ENCODE measurements around the gene HRCT1. TPM values are rescaled to one million over a fixed set of nuclear protein-coding genes. Genes with fewer than 3 reads are reported as not detected.
"Not testable (repeated sequence)": the region's sequence is repeated elsewhere in the genome, so short reads cannot be mapped to it uniquely, and the experiment has no call there.

Gene HRCT1
- total RNA-seq, 2 donors from 2014 or later: not detected

GRCh38 chr9:35904338-35904737 lies 1.7 kb upstream of the HRCT1 start:
- Mint-ChIP-seq H3K27ac (no peak overlapping the region), H3K36me3 (ENCODE audit: insufficient read depth in 2 of 2) (no peaks in the 10 kb centered on the region), H3K4me1 (ENCODE audit: low read depth) (peaks cover 20% of the 10 kb centered on the region), H3K27me3 (ENCODE audit: low read depth) (no peaks in the 10 kb centered on the region), H3K9me3 (no peaks in the 10 kb centered on the region), H3K4me3 (no peak overlapping the region)
- DNase-seq (no peak), ATAC-seq (replicated peaks in 1 of 2) (no peak)

DNA sequence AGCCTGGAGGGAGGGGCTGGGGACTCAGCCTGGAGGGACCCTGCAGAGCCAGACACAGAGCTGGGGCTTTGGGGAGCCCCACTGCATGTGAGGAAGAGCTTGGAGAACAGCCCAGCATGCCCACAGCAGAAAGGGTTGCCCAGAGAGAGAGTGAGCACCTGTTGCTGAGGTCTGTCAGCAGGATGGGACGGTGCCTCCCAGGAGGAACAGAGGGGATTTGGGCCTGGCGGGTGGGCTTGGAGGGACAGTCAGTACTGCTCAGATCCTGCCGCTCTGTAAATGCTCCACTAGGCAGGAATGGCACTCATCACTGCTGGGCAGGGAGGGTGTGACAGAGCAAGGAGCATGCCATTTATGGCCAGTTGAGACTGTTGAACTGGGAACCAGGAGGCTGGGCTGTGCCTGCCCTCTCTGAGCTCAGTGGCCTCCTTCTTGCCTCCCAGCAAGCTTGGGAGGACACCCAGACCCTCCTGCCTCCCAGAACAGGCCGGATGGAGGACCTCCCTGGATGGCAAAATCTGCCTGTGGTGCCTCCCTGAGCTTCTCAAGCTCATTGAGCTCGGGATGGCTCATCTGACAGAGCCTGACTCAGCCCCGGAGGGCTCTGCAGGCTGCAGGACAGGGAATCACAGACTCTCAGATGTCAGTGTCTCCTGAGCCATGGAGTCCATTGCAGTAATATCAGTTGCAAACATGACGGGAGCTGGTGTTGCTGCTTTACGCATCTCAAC lies 786 bp upstream of the HRCT1 start:
- Mint-ChIP-seq H3K4me3 (no peak overlapping the region), H3K36me3 (ENCODE audit: insufficient read depth in 2 of 2) (no peaks in the 10 kb centered on the region), H3K27ac (no peak overlapping the region), H3K9me3 (no peaks in the 10 kb centered on the region), H3K4me1 (ENCODE audit: low read depth) (peaks cover 27% of the 10 kb centered on the region), H3K27me3 (ENCODE audit: low read depth) (no peaks in the 10 kb centered on the region)
- DNase-seq (no peak), ATAC-seq (replicated peaks in 1 of 2) (no peak)

DNA sequence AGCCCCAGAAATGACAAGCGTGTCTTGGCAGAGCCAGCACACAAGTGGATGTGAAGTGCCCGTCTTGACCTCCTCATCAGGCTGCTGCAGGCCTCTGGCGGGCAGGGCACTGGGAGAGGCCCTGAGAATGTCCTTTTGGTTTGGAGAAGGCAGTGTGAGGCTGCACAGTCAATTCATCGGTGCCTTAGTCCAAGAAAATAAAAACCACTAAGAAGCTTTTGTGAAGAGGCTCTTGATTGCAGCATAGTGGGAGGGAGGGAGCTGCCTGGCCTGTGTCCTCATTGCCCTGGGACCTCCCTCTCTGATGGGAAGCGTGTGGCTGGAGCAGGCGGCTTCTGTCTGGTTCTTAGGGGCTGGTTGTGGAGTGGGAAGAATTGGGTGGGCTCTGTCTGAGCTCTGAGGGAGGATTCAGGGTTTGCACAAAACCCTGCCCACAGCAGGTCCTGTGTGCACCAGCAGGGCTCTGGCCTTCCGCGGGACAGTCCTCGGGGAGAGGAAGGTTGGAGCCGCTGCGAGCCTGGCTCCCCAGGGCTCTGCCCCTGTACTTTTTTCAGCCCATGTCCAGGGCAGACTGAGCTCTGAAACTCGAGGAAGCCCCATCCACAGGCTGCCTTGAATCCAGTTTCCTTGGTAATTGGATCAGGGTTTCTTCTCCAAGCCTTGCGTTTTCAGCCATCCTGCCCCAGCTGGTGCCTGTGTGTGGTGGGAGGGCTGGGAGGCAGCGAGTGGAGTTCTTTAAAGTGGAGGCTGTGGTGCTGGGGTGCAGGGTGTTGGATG lies 1.1 kb downstream of the HRCT1 start:
- no peak overlapping the region for H3K27ac Mint-ChIP-seq
- ATAC-seq (replicated peaks in 1 of 2): no peak
- no peaks in the 10 kb centered on the region for H3K27me3 Mint-ChIP-seq (ENCODE audit: low read depth)
- DNase-seq: no peak
- H3K36me3 Mint-ChIP-seq (ENCODE audit: insufficient read depth in 2 of 2): no peaks in the 10 kb centered on the region
- no peaks in the 10 kb centered on the region for H3K9me3 Mint-ChIP-seq
- H3K4me1 Mint-ChIP-seq (ENCODE audit: low read depth): peaks cover 38% of the 10 kb centered on the region
- H3K4me3 Mint-ChIP-seq: no peak overlapping the region

DNA sequence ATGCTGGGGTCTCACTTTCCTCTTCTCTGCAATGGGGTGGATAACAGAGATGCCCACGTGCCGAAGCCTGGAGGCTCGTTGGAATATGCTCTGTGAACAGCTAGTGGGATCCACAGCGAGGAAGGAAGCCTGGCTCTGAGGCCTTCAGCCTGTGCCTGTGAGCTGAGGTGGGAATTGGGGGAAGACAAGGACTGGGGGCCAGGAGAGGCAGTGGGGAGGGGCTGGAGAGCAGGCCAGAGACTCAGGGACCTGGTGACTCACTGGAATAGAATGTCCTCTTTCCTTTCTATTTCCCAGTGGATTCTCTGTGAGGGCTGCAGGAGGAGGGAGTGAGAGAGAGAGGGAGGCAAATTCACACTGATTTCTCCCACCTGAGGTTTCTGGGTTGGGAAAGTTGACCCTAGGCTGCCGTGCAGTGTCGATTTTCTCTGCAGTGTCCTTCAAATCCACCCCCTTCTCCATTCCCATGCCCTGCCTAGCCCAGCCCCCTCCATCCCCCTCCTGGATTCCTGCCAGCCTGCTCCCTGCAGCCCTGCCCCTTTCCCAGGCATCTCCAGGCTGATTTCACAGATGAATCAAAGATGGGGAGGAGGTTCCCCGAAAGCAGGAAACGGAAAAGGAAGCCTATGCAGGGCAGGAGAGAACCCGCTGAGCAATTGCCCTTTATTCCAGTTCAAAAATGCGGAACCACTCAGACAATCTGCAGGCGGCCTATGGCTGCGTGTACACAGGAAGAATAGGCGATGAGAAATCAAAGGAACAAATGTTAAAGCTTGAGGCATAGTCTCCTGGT lies 1.9 kb downstream of the HRCT1 start:
- H3K27ac Mint-ChIP-seq: no peak overlapping the region
- no peak overlapping the region for H3K4me3 Mint-ChIP-seq
- no peaks in the 10 kb centered on the region for H3K36me3 Mint-ChIP-seq (ENCODE audit: insufficient read depth in 2 of 2)
- DNase-seq (no peak), ATAC-seq (replicated peaks in 1 of 2) (no peak)
- peaks cover 38% of the 10 kb centered on the region for H3K4me1 Mint-ChIP-seq (ENCODE audit: low read depth)
- H3K27me3 Mint-ChIP-seq (ENCODE audit: low read depth): no peaks in the 10 kb centered on the region
- no peaks in the 10 kb centered on the region for H3K9me3 Mint-ChIP-seq

GRCh38 chr9:35908504-35909125 lies 2.6 kb downstream of the HRCT1 start:
- no peak for ATAC-seq (replicated peaks in 1 of 2)
- Mint-ChIP-seq H3K4me3 (no peak overlapping the region), H3K4me1 (ENCODE audit: low read depth) (peaks cover 38% of the 10 kb centered on the region), H3K9me3 (no peaks in the 10 kb centered on the region), H3K27me3 (ENCODE audit: low read depth) (no peaks in the 10 kb centered on the region), H3K36me3 (ENCODE audit: insufficient read depth in 2 of 2) (no peaks in the 10 kb centered on the region), H3K27ac (no peak overlapping the region)
- no peak for DNase-seq

GRCh38 chr9:35909274-35909673 lies 3.3 kb downstream of the HRCT1 start, which contains the start of gene SPAAR:
Gene SPAAR (plus strand): TSS chr9:35909490. CDS start chr9:35910464, 974 bp downstream.
- Mint-ChIP-seq H3K4me1 (ENCODE audit: low read depth) (peaks cover 38% of the 10 kb centered on the region), H3K27me3 (ENCODE audit: low read depth) (no peaks in the 10 kb centered on the region), H3K4me3 (no peak within 1 kb of the TSS), H3K27ac (no peak within 1 kb of the TSS), H3K36me3 (ENCODE audit: insufficient read depth in 2 of 2) (no peaks in the 10 kb centered on the region), H3K9me3 (no peaks in the 10 kb centered on the region)
- ATAC-seq (replicated peaks in 1 of 2) (no peak), DNase-seq (no peak)

GRCh38 chr9:35909687-35910612 lies 3.9 kb downstream of the HRCT1 start:
- no peaks in the 10 kb centered on the region for H3K27me3 Mint-ChIP-seq (ENCODE audit: low read depth)
- no peak overlapping the region for H3K27ac Mint-ChIP-seq
- no peak for DNase-seq
- H3K9me3 Mint-ChIP-seq: no peaks in the 10 kb centered on the region
- H3K4me3 Mint-ChIP-seq: no peak overlapping the region
- ATAC-seq (replicated peaks in 1 of 2): no peak
- no peaks in the 10 kb centered on the region for H3K36me3 Mint-ChIP-seq (ENCODE audit: insufficient read depth in 2 of 2)
- H3K4me1 Mint-ChIP-seq (ENCODE audit: low read depth): peaks cover 38% of the 10 kb centered on the region

DNA sequence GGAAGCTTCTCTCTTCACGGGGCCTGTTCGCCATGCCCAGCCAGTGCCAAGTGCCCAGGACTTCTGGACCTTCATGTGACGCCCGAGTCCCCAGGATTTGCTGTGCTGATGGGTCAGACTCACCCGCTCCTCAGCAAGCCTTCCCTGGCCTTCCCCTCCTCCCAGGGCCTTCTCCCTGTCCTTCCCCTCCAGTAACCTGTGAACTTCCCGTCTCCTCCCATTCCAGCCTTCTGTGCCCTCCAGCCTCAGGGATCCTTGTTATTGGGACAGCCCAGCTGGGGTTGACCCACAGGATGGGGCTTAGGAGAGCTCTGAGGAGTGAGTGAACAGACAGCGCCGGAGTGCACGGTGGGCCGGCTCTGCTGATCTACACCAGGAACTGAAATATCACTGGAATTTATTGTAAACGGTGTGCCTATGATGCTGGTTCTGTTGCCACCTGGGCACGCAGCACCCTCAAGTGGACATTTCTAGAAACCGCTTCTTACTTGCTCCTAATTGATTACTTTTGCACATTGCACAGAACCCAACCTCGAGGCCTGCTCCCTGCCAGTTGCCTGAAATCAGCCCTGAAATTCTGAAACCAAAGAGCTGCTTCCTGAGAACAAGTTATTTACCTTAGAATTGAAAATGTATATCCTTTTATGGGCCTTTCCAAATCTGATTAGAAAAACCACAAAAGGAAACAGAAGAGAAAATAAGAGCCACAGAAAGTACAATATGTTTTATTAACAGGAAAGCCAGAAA lies 4.8 kb downstream of the HRCT1 start:
- H3K4me3 Mint-ChIP-seq: peak overlapping the region; percentile 47 to 62
- H3K4me1 Mint-ChIP-seq (ENCODE audit: low read depth): peaks cover 38% of the 10 kb centered on the region
- no peaks in the 10 kb centered on the region for H3K36me3 Mint-ChIP-seq (ENCODE audit: insufficient read depth in 2 of 2)

DNA sequence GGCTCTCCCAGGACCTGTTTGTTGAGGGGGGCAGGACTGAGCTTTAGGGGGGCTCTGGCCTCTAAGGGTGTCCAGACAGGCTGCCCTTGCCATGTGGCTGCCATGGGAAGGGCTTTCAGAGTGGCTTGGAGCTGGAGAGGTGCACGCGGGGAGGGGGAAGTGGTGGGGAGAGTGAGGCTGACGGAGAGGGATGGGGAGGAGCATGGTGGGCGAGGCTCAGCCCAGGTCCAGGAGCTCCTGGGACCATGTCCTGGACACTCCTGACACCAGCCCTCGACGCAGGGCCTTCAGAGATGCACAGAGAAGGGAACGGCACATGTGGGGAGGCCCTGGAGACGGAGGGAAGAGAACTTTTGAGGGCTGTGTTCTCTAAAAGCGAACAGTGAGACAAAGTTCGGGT lies 5.7 kb downstream of the HRCT1 start:
- Mint-ChIP-seq H3K4me1 (ENCODE audit: low read depth) (peaks cover 38% of the 10 kb centered on the region), H3K36me3 (ENCODE audit: insufficient read depth in 2 of 2) (no peaks in the 10 kb centered on the region), H3K27ac (no peak overlapping the region), H3K4me3 (no peak overlapping the region), H3K27me3 (ENCODE audit: low read depth) (no peaks in the 10 kb centered on the region), H3K9me3 (no peaks in the 10 kb centered on the region)
- DNase-seq: no peak
- ATAC-seq (replicated peaks in 1 of 2): no peak

More for the DNA sequence above, 4.8 kb downstream of the HRCT1 start:
- peak; percentile 42 to 44 for DNase-seq
- no peaks in the 10 kb centered on the region for H3K27me3 Mint-ChIP-seq (ENCODE audit: low read depth)
- peak overlapping the region; percentile 49 for H3K27ac Mint-ChIP-seq
- ATAC-seq (replicated peaks in 1 of 2): peak; percentile 57 to 73
- H3K9me3 Mint-ChIP-seq: no peaks in the 10 kb centered on the region

- Mint-ChIP-seq H3K9me3 (no peaks in the 10 kb centered on the region), H3K27ac (no peak overlapping the region), H3K4me1 (ENCODE audit: low read depth) (peaks cover 32% of the 10 kb centered on the region), H3K36me3 (ENCODE audit: insufficient read depth in 2 of 2) (no peaks in the 10 kb centered on the region), H3K4me3 (no peak overlapping the region), H3K27me3 (ENCODE audit: low read depth) (no peaks in the 10 kb centered on the region)
- DNase-seq: no peak
- no peak for ATAC-seq (replicated peaks in 1 of 2)
Observed at GRCh38 chr9:35912791-35913400, 6.9 kb downstream of the HRCT1 start.

DNA sequence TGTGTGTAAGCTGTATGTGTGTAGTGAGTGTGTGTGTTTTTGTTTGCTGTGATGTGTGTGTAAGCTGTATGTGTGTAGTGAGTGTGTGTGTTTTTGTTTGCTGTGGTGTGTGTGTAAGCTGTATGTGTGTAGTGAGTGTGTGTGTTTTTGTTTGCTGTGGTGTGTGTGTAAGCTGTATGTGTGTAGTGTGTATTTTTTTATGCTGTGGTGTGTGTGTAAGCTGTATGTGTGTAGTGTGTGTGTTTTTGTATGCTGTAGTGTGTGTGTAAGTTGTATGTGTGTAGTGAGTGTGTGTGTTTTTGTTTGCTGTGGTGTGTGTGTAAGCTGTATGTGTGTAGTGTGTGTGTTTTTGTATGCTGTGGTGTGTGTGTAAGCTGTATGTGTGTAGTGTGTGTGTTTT lies 7.4 kb downstream of the HRCT1 start:
- H3K4me3 Mint-ChIP-seq; ATAC-seq (replicated peaks in 1 of 2); H3K36me3 Mint-ChIP-seq (ENCODE audit: insufficient read depth in 2 of 2); DNase-seq; H3K27me3 Mint-ChIP-seq (ENCODE audit: low read depth); H3K27ac Mint-ChIP-seq; H3K9me3 Mint-ChIP-seq: not testable (repeated sequence)
- H3K4me1 Mint-ChIP-seq (ENCODE audit: low read depth): peaks cover 27% of the 10 kb centered on the region

Data from activated T-cell treated with anti-CD3 and anti-CD28 coated beads, Interleukin-2, amount 50 U/mL, for 72 hours (primary cell).